GM18499 (cell line): ENCODE results near the gene LRFN4.

Experiments
- ATAC-seq: cut with Tn5 transposase; IDR thresholded peaks from one replicate; pipeline ENCODE4 v1.9.1; 2021; ENCODE audit warnings: moderate number of reproducible peaks; ENCODE audit not compliant: insufficient read depth, unreplicated experiment

Gene LRFN4

DNA sequence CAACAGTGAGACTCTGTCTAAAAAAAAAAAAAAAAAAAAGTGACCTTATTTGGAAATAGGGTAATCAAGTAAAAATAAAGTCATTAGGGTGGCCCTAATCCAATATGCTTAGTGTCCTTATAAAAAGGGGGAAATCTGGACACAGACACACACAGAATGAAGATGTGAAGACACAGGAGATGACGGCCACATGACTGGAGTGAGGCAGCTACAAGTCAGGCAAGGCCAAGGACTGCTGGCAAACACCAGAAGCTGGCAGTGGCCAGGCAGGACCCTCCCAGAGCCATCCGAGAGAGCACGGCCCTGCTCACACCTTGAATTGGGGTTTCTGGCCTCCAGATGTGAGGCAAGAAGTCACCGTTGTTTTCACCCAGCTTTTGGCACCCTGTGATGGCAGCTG, 28.6 kb downstream of the LRFN4 start:
- ATAC-seq: no peak

DNA sequence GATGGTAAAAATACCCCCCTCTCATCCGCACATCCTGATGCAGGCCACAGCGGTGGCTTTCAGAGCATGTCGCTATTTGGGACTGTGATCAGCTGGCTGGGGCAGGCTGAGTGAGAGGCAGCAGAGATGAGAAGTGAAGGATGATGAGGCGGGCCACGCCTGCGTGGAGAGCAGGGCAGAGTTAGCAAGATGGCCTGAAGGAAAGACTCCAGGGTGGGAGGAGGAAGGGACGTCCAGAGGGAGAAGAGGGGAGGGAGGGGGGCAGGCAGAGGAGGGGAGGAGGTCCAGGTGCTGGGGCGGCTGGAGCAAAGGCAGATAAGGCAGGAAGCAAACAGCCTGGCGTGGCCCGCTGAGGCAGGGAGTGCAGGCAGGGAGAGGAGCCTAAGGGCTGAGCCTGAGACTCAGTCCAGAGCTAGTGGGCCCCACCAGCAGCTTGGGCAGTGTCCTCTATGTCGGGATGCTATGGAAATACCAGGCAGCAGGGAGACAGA, 29.1 kb downstream of the LRFN4 start:
- ATAC-seq: no peak

DNA sequence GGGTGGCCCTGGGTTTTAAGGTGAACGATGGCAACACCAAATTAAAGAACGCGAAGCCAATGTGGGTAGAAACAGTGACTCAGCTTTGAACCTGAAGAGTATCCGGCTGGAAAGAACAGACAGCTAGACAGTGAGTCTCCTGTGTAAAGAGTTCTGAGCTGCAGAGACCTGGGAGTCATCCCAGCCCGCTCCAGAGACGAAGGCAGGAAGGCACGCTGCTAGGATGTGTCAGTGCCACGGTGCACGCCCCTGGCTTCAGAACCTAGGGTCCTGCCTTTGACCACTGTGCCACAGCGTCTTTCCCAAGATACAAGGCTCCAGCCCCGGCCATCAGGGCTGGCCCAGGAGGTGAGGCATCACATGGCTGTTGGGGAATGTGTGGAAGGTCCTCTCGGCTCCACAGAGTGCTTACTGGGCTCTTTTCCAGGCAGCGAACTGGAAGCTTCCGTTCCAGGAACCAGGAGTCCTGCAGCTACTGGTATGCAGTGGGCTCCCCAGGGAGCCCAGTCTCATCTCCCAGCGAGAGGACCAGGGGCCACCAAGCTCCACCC, 29.9 kb downstream of the LRFN4 start:
- ATAC-seq: no peak

DNA sequence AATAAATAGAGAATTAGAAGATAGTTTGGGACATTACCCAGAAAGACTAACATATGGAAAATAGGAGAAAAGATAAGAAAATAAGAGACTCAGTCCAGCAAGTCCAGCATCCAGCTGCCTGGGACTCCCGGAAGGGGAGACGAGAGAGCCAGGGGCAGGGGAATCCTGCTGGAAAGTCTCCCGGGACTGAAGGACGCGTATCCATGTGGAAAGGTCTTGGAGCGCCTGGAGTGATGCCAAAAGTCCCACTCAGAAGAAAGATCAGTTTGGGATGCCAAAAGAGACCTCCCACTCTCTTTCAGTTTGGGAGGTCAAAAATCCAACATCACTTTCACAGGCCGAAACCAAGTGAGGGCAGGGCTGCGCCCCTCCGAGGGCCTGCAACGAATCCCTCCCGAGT, 30.7 kb downstream of the LRFN4 start:
- no peak for ATAC-seq

DNA sequence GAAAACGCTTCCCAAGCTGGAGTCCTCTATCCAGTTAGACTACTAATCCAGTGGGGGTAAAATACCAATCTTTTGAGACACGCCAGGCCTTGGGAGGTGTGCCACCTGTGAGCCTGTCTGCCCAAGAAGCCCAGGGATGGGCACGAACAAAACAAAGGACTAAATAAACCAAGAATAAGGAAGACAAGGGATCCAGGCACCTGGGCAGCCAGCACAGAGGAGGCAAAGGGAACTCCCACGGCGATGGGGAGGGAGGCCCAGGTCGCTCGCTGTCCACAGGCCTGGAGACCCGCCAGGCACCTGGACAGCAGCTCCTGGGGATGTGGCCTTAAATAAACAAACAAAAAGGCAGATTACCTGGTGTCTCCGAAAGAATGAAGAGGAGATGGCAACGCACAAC, 31.4 kb downstream of the LRFN4 start:
- ATAC-seq: no peak

- no peak for ATAC-seq
Observed at GRCh38 chr11:66889960-66890359, 33.1 kb downstream of the LRFN4 start.

DNA sequence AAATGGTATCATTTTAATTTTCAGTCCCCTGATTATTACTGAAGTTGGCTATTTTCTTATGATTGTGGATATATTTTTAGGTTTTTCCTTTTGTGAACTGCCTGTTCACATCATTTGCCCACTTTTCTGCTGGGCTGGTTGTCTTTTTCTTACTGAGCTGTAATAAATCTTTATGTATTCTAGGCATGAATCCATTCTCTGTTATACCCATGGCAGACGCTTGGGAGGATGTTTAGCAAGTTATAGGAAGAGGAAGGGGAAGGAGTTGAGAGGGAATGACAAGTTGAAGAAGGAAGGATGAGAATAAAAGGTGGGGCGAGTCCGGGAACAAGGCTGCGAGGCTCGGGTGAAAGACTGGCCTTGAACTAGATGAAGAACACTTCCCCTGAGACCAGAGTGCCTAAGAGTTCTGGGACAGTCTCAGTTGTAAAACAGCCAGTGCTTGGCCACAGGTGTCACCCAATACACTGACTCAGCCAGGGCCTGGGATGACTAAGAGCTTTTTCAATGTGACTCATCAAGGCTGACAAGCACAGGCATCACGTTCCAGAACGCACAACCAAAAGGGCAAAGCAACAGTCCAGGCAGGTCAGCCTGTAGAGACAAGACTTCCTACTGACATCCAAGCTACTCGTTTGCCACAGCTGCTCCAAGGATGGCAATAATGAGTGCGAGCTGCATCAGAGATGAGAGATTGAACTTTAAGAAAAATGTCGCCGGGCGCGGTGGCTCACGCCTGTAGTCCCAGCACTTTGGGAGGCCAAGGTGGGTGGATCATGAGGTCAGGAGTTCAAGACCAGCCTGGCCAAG, 35.2 kb downstream of the LRFN4 start:
- peak; percentile 81 for ATAC-seq

DNA sequence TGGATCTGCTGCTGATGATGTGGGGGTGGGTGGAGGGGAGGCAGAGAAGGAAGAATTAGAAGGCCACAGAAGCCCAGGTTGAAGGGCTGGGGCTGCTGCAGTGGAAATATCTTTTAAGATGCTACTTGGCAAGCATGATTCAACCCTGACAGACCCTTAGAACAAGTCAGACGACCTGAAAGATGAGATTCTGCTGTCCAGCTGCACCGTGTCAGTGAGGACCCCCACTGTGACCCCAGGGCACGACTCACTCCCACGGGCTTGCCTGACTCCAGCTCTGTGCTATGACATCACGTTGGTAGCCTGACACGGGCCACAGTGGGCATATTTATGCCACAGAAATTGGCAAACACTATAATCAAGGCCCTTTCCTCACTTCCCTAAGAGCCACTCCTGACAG, 36.0 kb downstream of the LRFN4 start:
- no peak for ATAC-seq

- no peak for ATAC-seq
Observed at GRCh38 chr11:66894141-66894540, 37.3 kb downstream of the LRFN4 start.

DNA sequence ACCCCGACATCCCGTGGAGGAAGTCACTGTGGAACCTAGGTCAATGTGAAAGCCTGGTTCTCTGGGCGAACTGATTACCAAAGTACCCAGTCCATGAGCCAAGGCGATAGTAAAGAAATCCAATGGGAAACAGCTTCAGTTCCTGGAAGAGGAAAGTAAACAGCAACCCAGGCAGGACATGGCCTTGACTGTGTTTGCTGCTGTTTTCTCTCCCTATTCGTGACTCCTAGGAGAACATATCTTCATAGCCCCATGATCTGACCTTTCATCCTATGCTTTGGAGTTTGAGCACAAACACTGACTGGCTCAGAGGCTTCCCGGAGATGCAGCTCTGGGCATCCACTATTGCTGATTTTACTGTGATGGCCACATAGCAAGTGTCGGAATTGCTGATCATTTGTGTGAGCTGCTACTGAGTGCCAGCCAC, 45.1 kb downstream of the LRFN4 start:
- ATAC-seq: no peak

DNA sequence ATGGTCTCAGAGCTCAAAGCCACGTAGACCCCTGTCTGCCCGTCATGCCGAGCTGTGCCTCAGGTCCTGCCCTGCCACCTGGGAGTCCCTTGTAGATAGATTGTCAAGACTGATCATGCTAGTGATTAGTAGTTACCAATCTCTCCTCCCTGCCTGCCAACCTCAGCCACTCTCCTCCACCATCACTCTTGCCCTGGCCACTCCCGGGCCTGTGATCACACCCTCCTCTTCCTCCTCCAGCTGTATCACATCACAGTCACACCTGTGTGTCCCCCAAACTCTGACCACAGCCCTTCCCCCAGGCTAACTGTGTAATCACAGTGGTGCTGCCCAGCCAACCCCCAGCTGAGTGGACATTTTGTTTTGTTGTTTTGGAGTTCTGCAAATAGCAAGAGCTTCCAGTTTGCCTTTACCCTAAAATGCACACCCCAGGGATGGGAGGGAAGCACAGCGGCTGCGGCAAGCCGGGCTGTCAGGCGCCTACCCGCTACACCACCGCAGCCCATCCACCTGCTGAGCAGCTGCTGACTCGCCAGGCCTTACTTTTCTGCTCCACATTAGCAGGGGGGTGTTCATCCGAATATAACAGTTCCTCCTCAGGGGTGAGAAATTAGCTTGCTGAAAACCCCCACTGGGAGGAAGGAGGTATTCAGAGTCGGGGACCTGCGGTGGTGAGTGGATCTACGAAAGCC, 45.8 kb downstream of the LRFN4 start:
- no peak for ATAC-seq

GRCh38 chr11:66904055-66904454, 47.2 kb downstream of the LRFN4 start:
- ATAC-seq: no peak

- no peak for ATAC-seq
Observed at GRCh38 chr11:66904561-66904960, 47.7 kb downstream of the LRFN4 start.

DNA sequence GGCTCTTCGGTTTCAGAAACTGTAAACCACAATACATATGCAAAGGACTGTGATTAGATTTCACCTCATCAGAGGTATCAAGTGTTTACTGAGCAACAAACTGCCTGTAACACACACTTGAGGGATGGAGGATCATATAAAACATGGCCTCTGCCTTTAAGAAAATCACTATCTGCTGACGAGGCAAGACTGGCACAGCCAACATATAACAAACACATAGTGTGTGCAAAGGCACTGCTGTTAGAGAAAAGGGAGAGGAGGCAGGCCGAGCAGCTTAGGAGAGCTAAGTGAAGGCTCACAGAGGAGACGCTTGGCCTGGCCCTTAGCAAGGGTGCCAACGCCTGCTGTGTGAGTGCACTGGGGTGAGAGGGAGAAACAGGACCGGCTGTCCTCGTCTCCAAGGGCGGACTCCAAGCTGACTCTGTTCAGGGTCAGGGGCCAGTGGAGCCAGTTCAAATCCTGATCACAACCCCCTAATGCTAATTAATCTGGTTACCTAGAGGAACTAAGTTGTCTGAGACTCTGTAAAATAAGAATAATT, 48.2 kb downstream of the LRFN4 start:
- ATAC-seq: no peak

DNA sequence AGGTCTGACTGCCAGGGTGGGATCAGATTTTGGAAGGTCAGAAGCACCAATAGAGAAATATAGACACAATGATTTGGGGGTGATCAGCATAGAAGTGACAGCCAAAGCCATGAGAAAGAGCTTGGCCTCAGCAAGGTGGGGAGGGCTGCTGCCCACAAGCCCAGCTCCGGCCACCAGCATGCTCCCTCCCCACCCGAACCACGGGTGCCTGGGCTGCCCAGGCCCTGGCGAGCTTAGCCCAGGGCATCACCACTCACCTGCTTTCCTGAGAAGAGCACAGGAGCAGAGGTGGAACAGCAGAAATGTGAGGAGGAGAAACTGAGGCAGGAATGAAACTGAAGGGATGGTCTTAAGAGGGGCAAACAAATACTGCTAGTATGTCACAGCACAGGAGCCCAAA, 48.8 kb downstream of the LRFN4 start:
- ATAC-seq: no peak

- no peak for ATAC-seq
Observed at GRCh38 chr11:66906061-66906733, 49.3 kb downstream of the LRFN4 start.

GRCh38 chr11:66907751-66908630, 51.1 kb downstream of the LRFN4 start:
- ATAC-seq: no peak

DNA sequence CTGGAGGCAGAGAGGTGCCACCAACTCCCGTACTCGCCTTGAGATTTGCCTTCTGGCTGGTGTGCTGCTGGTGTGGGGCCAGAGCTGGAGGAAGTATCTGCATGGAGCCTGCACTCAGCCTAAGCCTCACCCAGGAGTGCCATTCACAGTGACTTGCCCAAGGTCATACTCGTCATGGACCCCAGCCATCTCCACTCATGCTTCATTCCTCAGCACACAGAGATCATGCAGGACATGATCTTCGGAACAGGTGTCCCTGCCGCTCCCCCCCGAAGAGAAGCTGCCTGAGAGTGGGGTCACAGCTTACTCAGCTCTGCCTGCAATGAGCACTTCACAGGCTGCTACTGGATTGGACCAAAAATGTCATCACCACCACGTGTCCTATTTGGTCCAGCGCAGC, 52.3 kb downstream of the LRFN4 start:
- no peak for ATAC-seq

DNA sequence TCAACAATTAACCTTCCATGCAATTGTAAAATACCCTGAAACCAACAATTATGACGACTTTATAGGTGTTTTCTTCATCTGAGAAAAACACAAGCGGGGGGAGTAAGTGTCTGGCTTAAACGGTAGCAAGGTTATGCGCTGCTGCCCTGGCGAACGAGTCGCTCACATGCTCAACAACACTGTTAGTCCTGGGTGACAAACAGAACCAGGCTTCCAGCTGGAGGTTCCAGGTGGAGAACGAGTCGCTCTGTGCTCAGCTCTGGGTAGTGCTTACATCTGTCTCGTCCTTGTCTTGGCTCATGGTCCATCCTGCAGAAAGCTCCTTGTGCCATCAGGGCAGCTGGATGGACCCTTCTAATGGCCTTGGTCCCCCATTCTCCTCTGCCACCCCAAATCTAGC, 53.2 kb downstream of the LRFN4 start:
- ATAC-seq: no peak
